Astrocyte (in vitro differentiated cells and primary cell): Measurements from ENCODE around the gene C1GALT1.

Experiments
- CTCF ChIP-seq: IDR thresholded peaks from 2 replicates; pipeline ENCODE4 v1.5.1; 2011; ENCODE audit warnings: low read depth, mild to moderate bottlenecking, inconsistent platforms, low read length, moderate library complexity; ENCODE audit not compliant: insufficient read depth
- EZH2 ChIP-seq: IDR thresholded peaks from 2 replicates; pipeline ENCODE4 v1.6.1; 2012; ENCODE audit warnings: mild to moderate bottlenecking, low read length, inconsistent platforms; ENCODE audit not compliant: insufficient read depth

GRCh38 chr7:7135074-7135473 lies 47.3 kb upstream of the C1GALT1 start:
- TF ChIP-seq CTCF (no peak), EZH2 (no peak)
